ENCODE results near the gene SYT7.

DNA sequence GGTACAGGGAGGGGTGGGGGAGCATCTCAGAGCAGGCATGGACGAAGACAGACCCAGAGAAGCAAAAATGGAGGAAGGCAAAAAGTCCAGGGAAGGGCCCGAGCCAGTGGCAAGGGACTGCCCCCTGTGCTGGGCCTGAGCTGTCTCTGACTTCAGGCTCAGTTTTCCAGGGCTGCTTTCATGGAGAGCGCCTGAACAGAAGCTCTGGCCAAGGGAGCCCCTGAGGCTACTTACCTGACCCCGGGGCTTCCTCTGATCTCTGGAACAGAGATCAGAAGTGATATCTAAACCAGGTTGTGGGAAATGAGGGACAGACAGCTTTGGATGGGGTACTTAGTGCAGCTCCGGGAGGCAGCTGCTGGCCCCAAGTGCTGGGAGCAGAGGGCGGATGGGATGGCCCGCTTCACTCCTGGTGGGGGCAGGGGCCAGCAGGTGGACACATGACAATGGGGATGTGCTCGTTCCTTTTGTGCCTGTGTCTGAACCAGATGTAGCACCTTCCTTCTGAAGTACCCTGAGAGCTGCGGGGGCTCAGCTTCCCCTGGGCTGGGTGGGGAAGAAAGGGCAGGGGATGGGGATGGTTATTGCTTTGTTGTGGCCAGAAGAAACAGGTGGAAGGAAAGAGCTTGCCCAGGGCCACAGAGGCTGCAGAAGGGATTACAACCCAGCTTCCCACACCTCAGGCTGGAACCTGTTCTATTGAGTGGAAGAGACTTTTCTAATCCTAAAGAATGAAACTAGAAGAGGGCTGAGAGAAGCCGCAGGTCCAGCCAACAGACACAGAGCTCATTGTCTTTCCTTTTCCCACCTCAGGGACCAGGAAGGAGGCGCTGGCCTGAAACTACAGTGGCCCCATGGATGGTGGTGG, 66.6 kb downstream of the SYT7 start:
- TF ChIP-seq, protein P1, sequence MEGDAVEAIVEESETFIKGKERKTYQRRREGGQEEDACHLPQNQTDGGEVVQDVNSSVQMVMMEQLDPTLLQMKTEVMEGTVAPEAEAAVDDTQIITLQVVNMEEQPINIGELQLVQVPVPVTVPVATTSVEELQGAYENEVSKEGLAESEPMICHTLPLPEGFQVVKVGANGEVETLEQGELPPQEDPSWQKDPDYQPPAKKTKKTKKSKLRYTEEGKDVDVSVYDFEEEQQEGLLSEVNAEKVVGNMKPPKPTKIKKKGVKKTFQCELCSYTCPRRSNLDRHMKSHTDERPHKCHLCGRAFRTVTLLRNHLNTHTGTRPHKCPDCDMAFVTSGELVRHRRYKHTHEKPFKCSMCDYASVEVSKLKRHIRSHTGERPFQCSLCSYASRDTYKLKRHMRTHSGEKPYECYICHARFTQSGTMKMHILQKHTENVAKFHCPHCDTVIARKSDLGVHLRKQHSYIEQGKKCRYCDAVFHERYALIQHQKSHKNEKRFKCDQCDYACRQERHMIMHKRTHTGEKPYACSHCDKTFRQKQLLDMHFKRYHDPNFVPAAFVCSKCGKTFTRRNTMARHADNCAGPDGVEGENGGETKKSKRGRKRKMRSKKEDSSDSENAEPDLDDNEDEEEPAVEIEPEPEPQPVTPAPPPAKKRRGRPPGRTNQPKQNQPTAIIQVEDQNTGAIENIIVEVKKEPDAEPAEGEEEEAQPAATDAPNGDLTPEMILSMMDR (IDR thresholded peaks at IDR 0.05) = no peak
- TF ChIP-seq POLR2AphosphoS5 (IDR thresholded peaks at IDR 0.05; ENCODE audit: insufficient read depth in 1 of 2, low read depth in 1 of 2) = no peak
